Activated CD4-positive, alpha-beta T cell treated with anti-CD3 and anti-CD28 coated beads, Interleukin-2, Interleukin-4, amounts not matched to agents 100 ng/mL and 50 ng/mL, durations not matched to agents 16 hours and 8 hours (primary cell): Measurements from ENCODE around the gene ABCC1.
"Not testable (repeated sequence)": the region's sequence is repeated elsewhere in the genome, so short reads cannot be mapped to it uniquely, and the experiment has no call there.

ENCODE experiments used
- DNase-seq: peaks from one replicate; pipeline ENCODE4 v3.0.0-alpha.2; 2020; ENCODE audit warnings: low spot score

Gene ABCC1

GRCh38 chr16:16141141-16141540 is 191.7 kb downstream of the ABCC1 start:
- no peak for DNase-seq

DNA sequence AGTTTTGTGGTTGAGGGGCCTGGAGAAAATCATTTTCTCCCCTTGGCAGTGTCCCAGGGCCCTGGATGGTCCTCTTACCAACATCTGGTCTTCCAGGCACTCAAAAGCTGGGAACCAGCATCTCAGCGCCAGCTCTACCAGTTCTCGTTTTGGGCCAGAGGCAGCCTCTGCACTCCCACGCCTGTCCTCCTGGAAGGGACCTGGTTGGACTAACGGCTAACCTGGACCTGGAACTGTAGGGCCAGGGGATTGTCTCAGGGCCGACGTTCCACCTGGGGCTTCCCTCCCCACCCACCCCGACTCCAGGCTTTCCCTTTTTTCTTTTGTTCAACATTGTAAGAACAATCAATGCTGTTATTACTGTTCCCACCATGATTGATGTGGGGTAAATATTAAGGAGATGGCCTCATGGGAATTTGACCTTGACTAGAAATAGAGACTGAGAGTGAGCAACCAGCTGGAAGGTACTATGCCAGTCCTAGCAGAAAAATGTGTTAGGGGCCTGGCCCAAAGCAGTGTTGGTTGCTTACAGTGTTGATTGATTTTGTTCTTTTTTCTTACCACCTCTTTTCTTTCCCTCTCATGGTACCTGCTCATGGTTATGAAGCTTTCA is 192.5 kb downstream of the ABCC1 start:
- no peak for DNase-seq

DNA sequence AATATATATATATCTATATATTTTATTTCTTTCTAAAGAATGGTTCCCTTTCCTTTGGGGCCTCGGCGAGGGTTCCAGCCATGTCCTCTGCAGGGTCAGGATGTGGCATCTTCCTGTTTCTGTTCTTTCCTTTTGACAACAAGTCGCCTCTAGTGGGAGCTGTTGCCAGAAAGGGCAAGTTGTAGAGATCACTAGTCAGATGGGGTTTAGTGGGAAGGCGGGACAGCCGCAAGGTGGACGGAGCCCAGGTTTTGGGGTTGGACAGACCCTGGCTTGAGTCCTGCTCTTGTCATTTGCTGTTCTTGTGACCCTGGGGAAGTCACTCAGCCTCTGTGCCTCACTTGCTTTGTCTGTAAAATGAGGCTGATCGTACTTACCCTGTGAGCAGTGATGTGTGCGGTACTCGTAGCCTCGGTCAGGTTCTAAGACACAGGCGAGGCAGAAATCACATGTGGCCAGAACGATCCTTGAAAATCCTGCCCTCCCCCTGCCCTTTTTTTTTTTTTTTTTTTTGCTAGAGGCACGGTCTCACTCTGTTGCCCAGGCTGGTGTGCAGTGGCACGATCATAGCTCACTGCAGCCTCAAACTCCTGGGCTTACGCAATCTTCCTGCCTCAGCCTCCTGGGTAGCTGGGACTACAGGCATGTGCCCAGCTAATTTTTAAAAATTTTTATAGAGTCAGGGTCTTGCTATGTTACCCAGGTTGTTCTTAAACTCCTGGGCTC is 193.8 kb downstream of the ABCC1 start:
- DNase-seq, result peak; percentile 21

GRCh38 chr16:16143931-16144330 is 194.5 kb downstream of the ABCC1 start:
- no peak for DNase-seq

GRCh38 chr16:16144416-16144815 is 195.0 kb downstream of the ABCC1 start:
- DNase-seq, result no peak

- DNase-seq, result no peak
These were observed 195.9 kb downstream of the ABCC1 start for GRCh38 chr16:16145286-16145685.

- no peak for DNase-seq
These were observed 197.2 kb downstream of the ABCC1 start for GRCh38 chr16:16146380-16147315.

GRCh38 chr16:16147316-16147999 is 198.0 kb downstream of the ABCC1 start:
- DNase-seq, result no peak

DNA sequence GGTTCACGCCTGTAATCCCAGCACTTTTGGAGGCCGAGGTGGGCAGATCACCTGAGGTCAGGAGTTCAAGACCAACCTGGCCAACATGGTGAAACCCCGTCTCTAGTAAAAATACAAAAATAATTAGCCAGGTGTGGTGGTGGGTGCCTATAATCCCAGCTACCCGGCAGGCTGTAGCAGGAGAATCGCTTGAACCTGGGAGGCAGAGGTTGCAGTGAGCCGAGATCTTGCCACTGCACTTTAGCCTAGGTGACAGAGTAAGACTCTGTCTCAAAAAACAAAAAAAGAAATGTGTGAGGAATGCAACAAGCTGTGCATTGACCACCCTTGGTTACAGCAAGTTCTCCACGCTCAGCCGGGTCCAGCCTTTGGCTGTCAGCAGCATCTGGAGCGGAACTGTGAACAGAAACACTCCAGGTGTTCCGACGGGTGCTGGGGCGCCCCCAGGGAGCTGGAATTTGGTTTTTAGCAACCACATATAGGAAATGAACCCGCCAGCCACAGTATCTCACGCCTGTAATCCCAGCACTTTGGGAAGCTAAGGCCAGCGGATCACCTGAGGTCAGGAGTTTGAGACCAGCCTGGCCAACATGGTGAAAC is 198.7 kb downstream of the ABCC1 start:
- DNase-seq, result not testable (repeated sequence)

DNA sequence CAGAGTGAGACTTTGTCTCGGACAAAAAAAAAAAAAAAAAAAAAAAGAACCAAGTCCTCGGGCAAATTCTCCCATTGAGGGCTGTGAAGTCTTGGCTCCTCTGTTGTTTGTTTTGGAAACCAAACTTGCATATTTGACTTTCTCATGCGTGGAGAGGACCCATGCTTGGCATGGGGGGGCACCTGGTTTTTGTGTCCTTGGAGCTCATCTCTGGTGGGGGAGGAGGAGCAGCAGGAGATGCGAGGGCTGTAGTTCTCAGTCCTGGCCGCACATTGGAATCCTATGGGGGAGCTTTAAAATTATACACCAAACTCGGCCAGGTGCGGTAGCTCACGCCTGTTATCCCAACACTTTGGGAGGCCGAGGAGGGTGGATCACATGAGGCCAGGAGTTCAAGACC is 199.3 kb downstream of the ABCC1 start:
- DNase-seq, result no peak

GRCh38 chr16:16149710-16150116 is 200.3 kb downstream of the ABCC1 start:
- no peak for DNase-seq

- no peak for DNase-seq
These were observed 200.9 kb downstream of the ABCC1 start for GRCh38 chr16:16150117-16150877.

DNA sequence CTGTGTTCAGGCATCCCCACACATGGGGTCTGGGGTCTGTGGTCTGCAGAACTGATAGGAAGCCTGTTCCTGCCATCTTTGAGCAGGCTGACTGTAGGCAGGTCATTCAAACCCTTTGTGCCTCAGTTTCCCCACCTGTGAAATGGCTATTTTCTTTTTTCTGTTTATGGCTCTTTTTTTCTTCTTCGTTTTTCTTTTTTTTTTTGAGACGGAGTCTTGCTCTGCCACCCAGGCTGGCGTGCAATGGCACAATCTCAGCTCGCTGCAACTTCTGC is 201.4 kb downstream of the ABCC1 start:
- no peak for DNase-seq

GRCh38 chr16:16151315-16151714 is 201.9 kb downstream of the ABCC1 start:
- no peak for DNase-seq

DNA sequence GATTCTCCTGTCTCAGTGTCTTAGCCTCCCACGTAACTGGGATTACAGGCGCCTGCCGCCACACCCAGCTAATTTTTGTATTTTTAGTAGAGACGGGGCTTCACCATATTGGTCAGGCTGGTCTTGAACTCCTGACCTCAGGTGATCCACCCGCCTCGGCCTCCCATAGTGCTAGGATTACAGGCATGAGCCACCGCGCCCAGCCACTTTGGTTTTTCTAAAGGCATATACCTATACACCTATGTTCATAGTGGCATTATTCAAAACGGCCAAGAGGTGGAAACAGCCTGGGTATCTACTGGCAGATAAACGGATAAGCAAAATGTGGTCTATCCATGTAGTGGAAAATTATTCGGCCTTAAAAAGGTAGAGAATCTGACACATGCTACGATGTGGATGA is 203.6 kb downstream of the ABCC1 start:
- not testable (repeated sequence) for DNase-seq

- DNase-seq, result no peak
These were observed 205.0 kb downstream of the ABCC1 start for GRCh38 chr16:16154281-16154951.

DNA sequence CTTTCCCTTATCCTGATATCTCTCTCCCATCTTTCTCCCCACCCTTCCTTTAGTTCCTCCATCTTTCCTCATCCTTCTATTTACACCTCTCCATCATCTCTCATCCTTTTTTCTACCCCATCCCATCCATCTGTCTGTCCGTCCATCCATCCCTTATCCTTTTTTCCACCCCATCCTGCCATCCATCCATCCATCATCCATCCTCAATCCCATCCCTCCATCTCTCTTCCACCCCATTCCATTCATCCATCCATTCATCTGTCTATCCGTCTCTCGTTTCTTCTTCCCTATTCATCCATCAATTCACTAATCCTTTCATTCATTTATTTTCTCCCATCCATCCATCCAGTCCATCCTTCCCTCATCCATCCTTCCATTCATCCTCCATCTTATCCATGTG is 205.8 kb downstream of the ABCC1 start:
- DNase-seq, result no peak

DNA sequence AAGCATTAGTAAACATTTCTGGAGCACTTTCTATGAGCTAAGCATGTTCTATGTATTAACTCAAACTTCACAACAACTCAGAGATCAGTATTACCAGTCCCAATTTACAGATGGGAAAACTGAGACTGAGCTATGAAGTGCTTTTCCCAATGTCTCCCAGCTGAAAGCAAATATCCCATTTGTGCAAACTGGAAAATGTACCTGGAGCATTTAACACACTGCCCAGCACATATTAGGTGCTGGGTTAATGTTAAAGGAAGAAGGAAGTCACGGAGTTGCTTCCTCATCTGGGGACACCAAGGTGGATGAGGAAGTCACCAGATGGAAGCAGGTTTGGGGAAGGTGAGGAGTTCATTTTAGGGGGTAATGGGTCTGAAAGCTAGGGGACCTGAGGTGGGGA is 207.8 kb downstream of the ABCC1 start:
- no peak for DNase-seq

GRCh38 chr16:16158082-16158658 is 208.8 kb downstream of the ABCC1 start:
- no peak for DNase-seq

DNA sequence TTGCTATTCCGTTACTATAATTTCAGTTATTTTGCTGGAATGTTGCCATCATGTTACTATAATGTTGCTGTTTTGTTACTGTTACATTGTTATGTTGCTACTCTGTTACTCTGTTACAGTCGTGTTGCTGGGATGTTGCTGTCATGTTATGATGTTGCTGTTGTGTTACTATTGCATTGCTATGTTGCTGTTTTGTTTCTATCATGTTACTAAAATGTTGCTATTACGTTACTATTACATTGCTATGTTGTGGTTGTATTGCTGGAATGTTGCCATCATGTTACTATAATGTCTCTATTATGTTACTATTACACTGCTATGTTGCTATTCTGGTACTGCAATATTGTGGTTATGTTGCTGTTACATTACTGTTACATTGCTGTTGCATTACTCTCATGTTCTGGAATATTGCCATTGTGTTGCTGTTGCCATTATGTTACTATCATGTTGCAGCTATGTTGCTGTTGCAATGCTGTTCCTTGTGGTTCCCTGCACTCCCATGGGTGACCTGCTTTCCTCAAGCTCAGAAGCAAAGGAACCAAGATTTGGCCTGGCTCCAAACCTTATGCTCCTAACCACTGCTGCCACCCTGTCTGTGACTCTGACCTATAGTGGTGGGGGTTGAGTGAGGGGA is 209.4 kb downstream of the ABCC1 start:
- DNase-seq, result no peak
